DOHH2 (cell line): Measurements from ENCODE around the gene SP6.

ENCODE experiments used
- CTCF ChIP-seq: fragments of 200-600 bp; sonication (generic); IDR thresholded peaks from one replicate; pipeline ENCODE4 v1.5.1; 2014; ENCODE audit warnings: antibody characterized with exemption, mild to moderate bottlenecking, low read depth, low read length; ENCODE audit not compliant: poor library complexity, severe bottlenecking
- EZH2phosphoT487 ChIP-seq: fragments of 200-600 bp; sonication (generic); IDR thresholded peaks from 2 replicates; pipeline ENCODE4 v1.6.1; 2017; ENCODE audit warnings: borderline replicate concordance, mild to moderate bottlenecking, antibody characterized with exemption, low read length, moderate library complexity, mixed read lengths

- TF ChIP-seq CTCF, result no peak
- TF ChIP-seq EZH2phosphoT487, result no peak
Measured at GRCh38 chr17:47803201-47803600, 47.8 kb downstream of the SP6 start.
